Spleen (tissue), 11 donors: ENCODE measurements around the gene YIPF2. TPM values are rescaled to one million over a fixed set of nuclear protein-coding genes. Genes with fewer than 3 reads are reported as not detected.

Experiments
- DNase-seq: peaks from one replicate; pipeline ENCODE4 v3.0.0-alpha.2; 2020
- H3K27ac ChIP-seq, 8 donors: fragments of 200-600 bp; sonication (generic) in 7 of 8; 1 replicate in 4 of 8; 2 replicates in 4 of 8; pipeline versions ENCODE4 v1.5.0 to v1.8.0; 2016 to 2021; ENCODE audit warnings: inconsistent platforms in 4 of 8, mild to moderate bottlenecking in 4 of 8, moderate library complexity in 1 of 8
- H3K27me3 ChIP-seq, 7 donors: fragments of 200-600 bp; sonication (generic) in 6 of 7; replicated peaks in 1 of 7; 1 replicate in 4 of 7; 2 replicates in 3 of 7; pipeline versions ENCODE4 v1.5.0 to v1.8.0; 2016 to 2021; ENCODE audit warnings: inconsistent platforms in 3 of 7, mild to moderate bottlenecking in 1 of 7
- H3K36me3 ChIP-seq, 6 donors: fragments of 200-600 bp; sonication (generic) in 5 of 6; 1 replicate in 4 of 6; 2 replicates in 2 of 6; pipeline versions ENCODE4 v1.5.0 to v1.8.0; 2016 to 2021; ENCODE audit warnings: inconsistent platforms in 2 of 6
- H3K4me1 ChIP-seq, 6 donors: fragments of 200-600 bp; sonication (generic) in 5 of 6; 1 replicate in 3 of 6; 2 replicates in 3 of 6; pipeline versions ENCODE4 v1.5.0 to v1.8.0; 2016 to 2021; ENCODE audit warnings: inconsistent platforms in 3 of 6
- H3K4me3 ChIP-seq, 8 donors: fragments of 200-600 bp; sonication (generic) in 7 of 8; 1 replicate in 4 of 8; 2 replicates in 4 of 8; pipeline versions ENCODE4 v1.5.0 to v1.8.0; 2016 to 2021; ENCODE audit warnings: inconsistent platforms in 4 of 8, mild to moderate bottlenecking in 4 of 8, moderate library complexity in 2 of 8
- H3K9me3 ChIP-seq, 8 donors: fragments of 200-600 bp; sonication (generic) in 7 of 8; 1 replicate in 4 of 8; 2 replicates in 4 of 8; pipeline versions ENCODE4 v1.5.0 to v1.8.0; 2016 to 2021; ENCODE audit warnings: inconsistent platforms in 4 of 8
- POLR2A ChIP-seq, 3 donors: fragments of 450-650 bp; IDR thresholded peaks; one replicate each; pipeline ENCODE4 v1.5.1; 2017; ENCODE audit warnings: antibody characterized with exemption in 3 of 3, mild to moderate bottlenecking in 1 of 3
- POLR2AphosphoS5 ChIP-seq, 3 donors: sonication (generic); formaldehyde crosslinking; IDR thresholded peaks; one replicate each; pipeline ENCODE4 v1.5.1; 2017; ENCODE audit warnings: antibody characterized with exemption in 3 of 3
- WGBS, 5 donors: extraction: QIAGEN DNeasy Blood & Tissue Kit in 3 of 5; methylation state at CpG; one replicate each; pipeline versions ENCODE4 v1.1.5 to v1.1.7; 2013 to 2018; 5-methylcytosine and 5-hydroxymethylcytosine counted together
- intact Hi-C: fragments of 100-400 bp; cut with DNase I; formaldehyde crosslinking; loops from one replicate; pipeline ENCODE4 v1.15.0; 2023; ENCODE audit warnings: low total_unique reads
- polyA plus RNA-seq, 3 donors: library from polyadenylated mRNA; stranded (reverse); fragments of 200-250 nt; gene quantifications; one replicate each; pipeline ENCODE4 v1.2.1, GENCODE V29; 2013
- total RNA-seq, 7 donors: library from RNA; depleted of rRNA in 3 of 7; stranded (reverse); fragments of >200 nt in 3 of 7; fragmentation: NEBNext Ultra II Directional in 4 of 7; extraction: Animal tissue kit (Norgen Biotek cat#: 25700) in 4 of 7; gene quantifications; one replicate each; pipeline versions ENCODE4 v1.1.0 to v1.2.1, GENCODE V29; 2016 to 2021
- TF ChIP-seq, protein P1 (sequence below), 11 experiments: fragments of 200-600 bp in 7 of 11; fragments of 450-650 bp in 4 of 11; sonication (generic) in 4 of 11; IDR thresholded peaks in 8 of 11; conservative IDR thresholded peaks in 3 of 11; 1 replicate in 7 of 11; 2 replicates in 4 of 11; pipeline versions ENCODE4 v1.4.0 to v1.8.0; 2016 to 2021; ENCODE audit warnings: antibody characterized with exemption in 11 of 11, inconsistent platforms in 4 of 11, mild to moderate bottlenecking in 1 of 11
- donor health status: healthy with polysubstance abuse.
- donor health status: DM: no; HTN: no; CAD: no; lungs with moderate emphysema.
- donor health status: DM: no; HTN: no; CAD: no.
- donor health status: Bipolar disorder and iron deficiency.
- donor health status: healthy.
- donor health status: DM: no; HTN: no; CAD: no.
- donor health status: DM: yes; HTN: yes; CAD: no.

The YIPF2 gene
- total and polyA plus RNA-seq, 10 donors: 12.5 to 42.3 (median 27.6) TPM

DNA sequence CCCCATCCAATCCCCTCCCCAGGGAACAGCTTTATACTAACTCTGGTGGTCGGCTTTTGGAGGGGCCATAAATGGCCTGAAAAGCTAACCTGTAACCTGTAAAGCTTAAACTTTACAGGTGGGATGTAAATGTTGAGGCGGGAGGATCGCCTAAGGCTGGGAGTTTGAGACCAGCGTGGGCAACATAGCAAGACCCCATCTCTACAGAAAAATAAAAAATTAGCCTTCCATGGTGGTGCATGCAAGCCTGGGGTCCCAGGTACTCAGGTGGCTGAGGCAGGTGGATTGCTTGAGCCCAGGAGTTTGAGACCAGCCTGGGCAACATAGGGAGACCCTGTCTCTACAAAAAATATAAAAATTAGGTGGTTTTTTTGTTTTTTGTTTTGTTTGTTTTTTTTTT is 38.6 kb downstream of the YIPF2 start:
- H3K9me3 ChIP-seq: no peaks in the 10 kb centered on the region
- DNase-seq: no peak
- intact Hi-C loops: no loop called here
- peaks cover 0 to 5% (median 0%) of the 10 kb centered on the region in 6 donors for H3K36me3 ChIP-seq
- H3K27ac ChIP-seq: no peak overlapping the region
- H3K4me3 ChIP-seq: no peak overlapping the region
- H3K27me3 ChIP-seq: no peaks in the 10 kb centered on the region
- H3K4me1 ChIP-seq: peaks cover 0 to 35% (median 14%) of the 10 kb centered on the region in 6 donors
- TF ChIP-seq POLR2A (IDR thresholded peaks at IDR 0.05) (no peak), POLR2AphosphoS5 (IDR thresholded peaks at IDR 0.05) (no peak)
- TF ChIP-seq, protein P1, sequence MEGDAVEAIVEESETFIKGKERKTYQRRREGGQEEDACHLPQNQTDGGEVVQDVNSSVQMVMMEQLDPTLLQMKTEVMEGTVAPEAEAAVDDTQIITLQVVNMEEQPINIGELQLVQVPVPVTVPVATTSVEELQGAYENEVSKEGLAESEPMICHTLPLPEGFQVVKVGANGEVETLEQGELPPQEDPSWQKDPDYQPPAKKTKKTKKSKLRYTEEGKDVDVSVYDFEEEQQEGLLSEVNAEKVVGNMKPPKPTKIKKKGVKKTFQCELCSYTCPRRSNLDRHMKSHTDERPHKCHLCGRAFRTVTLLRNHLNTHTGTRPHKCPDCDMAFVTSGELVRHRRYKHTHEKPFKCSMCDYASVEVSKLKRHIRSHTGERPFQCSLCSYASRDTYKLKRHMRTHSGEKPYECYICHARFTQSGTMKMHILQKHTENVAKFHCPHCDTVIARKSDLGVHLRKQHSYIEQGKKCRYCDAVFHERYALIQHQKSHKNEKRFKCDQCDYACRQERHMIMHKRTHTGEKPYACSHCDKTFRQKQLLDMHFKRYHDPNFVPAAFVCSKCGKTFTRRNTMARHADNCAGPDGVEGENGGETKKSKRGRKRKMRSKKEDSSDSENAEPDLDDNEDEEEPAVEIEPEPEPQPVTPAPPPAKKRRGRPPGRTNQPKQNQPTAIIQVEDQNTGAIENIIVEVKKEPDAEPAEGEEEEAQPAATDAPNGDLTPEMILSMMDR (IDR thresholded peaks at IDR 0.05 in 8 of 11, conservative IDR thresholded peaks at IDR 0.05 in 3 of 11): no peak
- 95 to 99% (median 99%) methylated on average over 4 of the region's 4 CpGs for WGBS, 5 donors

DNA sequence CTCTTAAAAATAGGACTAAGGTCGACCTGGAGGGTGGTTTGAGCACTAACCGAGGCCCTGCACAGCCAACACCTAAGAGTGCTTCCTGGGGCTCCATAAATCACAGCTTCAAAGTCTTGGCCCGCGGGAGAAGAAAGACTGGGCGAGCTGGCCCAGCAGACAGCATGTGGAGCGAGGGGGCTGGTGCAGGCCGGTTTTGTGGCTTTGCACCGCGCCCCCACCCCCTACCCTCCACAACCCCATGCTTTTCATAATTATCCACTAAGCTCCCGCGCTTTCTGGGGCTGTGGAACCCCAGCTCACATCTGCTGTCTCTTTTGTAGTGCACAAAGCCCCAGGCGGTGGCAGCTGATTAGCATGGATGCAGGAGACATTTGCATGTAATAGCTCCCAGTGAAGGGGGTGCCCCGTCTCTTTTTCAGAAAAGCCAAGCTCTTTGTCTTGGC is 40.0 kb downstream of the YIPF2 start:
- DNase-seq: no peak
- Histone ChIP-seq H3K4me1 (peaks cover 0 to 31% (median 13%) of the 10 kb centered on the region in 6 donors), H3K27me3 (no peaks in the 10 kb centered on the region), H3K4me3 (no peak overlapping the region), H3K36me3 (no peaks in the 10 kb centered on the region), H3K9me3 (no peaks in the 10 kb centered on the region), H3K27ac (no peak overlapping the region)
- TF ChIP-seq POLR2AphosphoS5 (IDR thresholded peaks at IDR 0.05): no peak
- TF ChIP-seq, protein P1 (IDR thresholded peaks at IDR 0.05 in 8 of 11, conservative IDR thresholded peaks at IDR 0.05 in 3 of 11): no peak
- TF ChIP-seq POLR2A (IDR thresholded peaks at IDR 0.05): no peak
- WGBS, 5 donors: 71 to 82% (median 72%) methylated on average over 13 of the region's 13 CpGs
- intact Hi-C loops: no loop called here

GRCh38 chr19:10887616-10888367 is 40.6 kb downstream of the YIPF2 start:
- Histone ChIP-seq H3K9me3 (no peaks in the 10 kb centered on the region), H3K27ac (no peak overlapping the region), H3K27me3 (no peaks in the 10 kb centered on the region), H3K4me3 (no peak overlapping the region), H3K4me1 (peaks cover 0 to 31% (median 13%) of the 10 kb centered on the region in 6 donors), H3K36me3 (peaks cover 0 to 5% (median 0%) of the 10 kb centered on the region in 6 donors)
- 86 to 92% (median 90%) methylated on average over 9 of the region's 9 CpGs for WGBS, 5 donors
- DNase-seq: no peak
- TF ChIP-seq POLR2A (IDR thresholded peaks at IDR 0.05) (no peak), POLR2AphosphoS5 (IDR thresholded peaks at IDR 0.05) (no peak)
- TF ChIP-seq, protein P1 (IDR thresholded peaks at IDR 0.05 in 8 of 11, conservative IDR thresholded peaks at IDR 0.05 in 3 of 11): no peak
- intact Hi-C loops: no loop called here
